Measurements from ENCODE around the gene BARHL1.

DNA sequence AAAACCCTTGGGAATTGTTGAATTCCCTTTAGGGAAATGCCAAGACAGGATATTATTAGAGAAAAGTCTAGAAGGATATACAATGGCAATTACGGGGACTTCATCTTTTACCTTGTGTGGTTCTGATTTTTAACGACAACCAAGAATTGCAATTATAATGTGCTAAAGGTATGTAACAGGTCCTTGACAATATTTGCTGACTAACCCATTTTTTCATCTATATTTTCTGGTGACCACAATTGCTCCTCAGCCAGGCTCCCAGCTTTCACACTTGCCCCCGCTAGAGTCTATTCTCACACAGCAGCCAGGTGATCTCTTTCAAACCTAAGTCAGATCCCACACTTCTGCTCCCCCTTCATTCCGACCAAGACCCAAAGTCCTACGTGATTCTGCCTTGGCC is 34.3 kb downstream of the BARHL1 start:
- TF ChIP-seq POLR2A (IDR thresholded peaks at IDR 0.05; ENCODE audit: low read depth, low read length), result no peak
- TF ChIP-seq POLR2AphosphoS5 (IDR thresholded peaks at IDR 0.05; ENCODE audit: insufficient read depth, low read depth, low read length), result no peak
- TF ChIP-seq FOS (IDR thresholded peaks at IDR 0.05; ENCODE audit: borderline replicate concordance, insufficient read depth, low read length), result no peak
- TF ChIP-seq EZH2 (IDR thresholded peaks at IDR 0.05; ENCODE audit: borderline replicate concordance, low read depth, low read length, severe bottlenecking), result no peak
- TF ChIP-seq, protein P1, sequence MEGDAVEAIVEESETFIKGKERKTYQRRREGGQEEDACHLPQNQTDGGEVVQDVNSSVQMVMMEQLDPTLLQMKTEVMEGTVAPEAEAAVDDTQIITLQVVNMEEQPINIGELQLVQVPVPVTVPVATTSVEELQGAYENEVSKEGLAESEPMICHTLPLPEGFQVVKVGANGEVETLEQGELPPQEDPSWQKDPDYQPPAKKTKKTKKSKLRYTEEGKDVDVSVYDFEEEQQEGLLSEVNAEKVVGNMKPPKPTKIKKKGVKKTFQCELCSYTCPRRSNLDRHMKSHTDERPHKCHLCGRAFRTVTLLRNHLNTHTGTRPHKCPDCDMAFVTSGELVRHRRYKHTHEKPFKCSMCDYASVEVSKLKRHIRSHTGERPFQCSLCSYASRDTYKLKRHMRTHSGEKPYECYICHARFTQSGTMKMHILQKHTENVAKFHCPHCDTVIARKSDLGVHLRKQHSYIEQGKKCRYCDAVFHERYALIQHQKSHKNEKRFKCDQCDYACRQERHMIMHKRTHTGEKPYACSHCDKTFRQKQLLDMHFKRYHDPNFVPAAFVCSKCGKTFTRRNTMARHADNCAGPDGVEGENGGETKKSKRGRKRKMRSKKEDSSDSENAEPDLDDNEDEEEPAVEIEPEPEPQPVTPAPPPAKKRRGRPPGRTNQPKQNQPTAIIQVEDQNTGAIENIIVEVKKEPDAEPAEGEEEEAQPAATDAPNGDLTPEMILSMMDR (IDR thresholded peaks at IDR 0.05; ENCODE audit: extremely low read depth in 1 of 2, insufficient read depth in 1 of 2, low read depth in 1 of 2, low read length in 2 of 2), result no peak
- no peak for TF ChIP-seq GATA2 (IDR thresholded peaks at IDR 0.05; ENCODE audit: insufficient read depth, insufficient read length, low read depth, low read length)
- TF ChIP-seq, protein P2, sequence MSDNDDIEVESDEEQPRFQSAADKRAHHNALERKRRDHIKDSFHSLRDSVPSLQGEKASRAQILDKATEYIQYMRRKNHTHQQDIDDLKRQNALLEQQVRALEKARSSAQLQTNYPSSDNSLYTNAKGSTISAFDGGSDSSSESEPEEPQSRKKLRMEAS (IDR thresholded peaks at IDR 0.05; ENCODE audit: insufficient read depth, insufficient read length), result no peak

All from endothelial cell of umbilical vein (primary cell).